Testis (tissue), 2 donors: Measurements from ENCODE around the gene BAK1.

Experiments used
- CTCF ChIP-seq, 3 experiments: fragments of 450-650 bp in 2 of 3; fragments of 200-600 bp in 1 of 3; sonication (generic) in 1 of 3; IDR thresholded peaks; one replicate each; pipeline ENCODE4 v1.5.1; 2016 to 2019; ENCODE audit warnings: antibody characterized with exemption in 3 of 3, mild to moderate bottlenecking in 2 of 3, moderate library complexity in 1 of 3
- POLR2A ChIP-seq: fragments of 450-650 bp; IDR thresholded peaks from one replicate; pipeline ENCODE4 v1.6.1; 2017; ENCODE audit warnings: antibody characterized with exemption, mild to moderate bottlenecking, moderate library complexity

GRCh38 chr6:33592595-33593413, 12.7 kb upstream of the BAK1 start:
- TF ChIP-seq POLR2A: no peak
- TF ChIP-seq CTCF (IDR thresholded peaks at IDR 0.05): no peak
